Parathyroid adenoma (tissue), 2 donors: Measurements from ENCODE around the gene TNFRSF25.

ENCODE experiments used
- H2AFZ ChIP-seq: fragments of 300-600 bp; sonication (generic); one replicate; pipeline ENCODE4 v1.7.0; 2017; ENCODE audit warnings: antibody characterized with exemption, mild to moderate bottlenecking
- H3K27ac ChIP-seq: fragments of 300-600 bp; sonication (generic); one replicate; pipeline ENCODE4 v1.7.0; 2017
- H3K27me3 ChIP-seq: fragments of 300-600 bp; sonication (generic); one replicate; pipeline ENCODE4 v1.7.0; 2017; ENCODE audit warnings: low read length; ENCODE audit not compliant: control insufficient read depth, insufficient read depth
- H3K36me3 ChIP-seq: fragments of 300-600 bp; sonication (generic); one replicate; pipeline ENCODE4 v1.7.0; 2017; ENCODE audit warnings: low read length; ENCODE audit not compliant: control insufficient read depth, insufficient read depth
- H3K4me1 ChIP-seq: fragments of 300-600 bp; sonication (generic); one replicate; pipeline ENCODE4 v1.7.0; 2017; ENCODE audit warnings: control low read depth
- H3K4me2 ChIP-seq: fragments of 300-600 bp; sonication (generic); one replicate; pipeline ENCODE4 v1.7.0; 2017; ENCODE audit warnings: low read length
- H3K4me3 ChIP-seq: fragments of 300-600 bp; sonication (generic); one replicate; pipeline ENCODE4 v1.7.0; 2017; ENCODE audit warnings: low read depth, low read length
- H3K79me2 ChIP-seq: fragments of 300-600 bp; sonication (generic); one replicate; pipeline ENCODE4 v1.7.0; 2017; ENCODE audit warnings: control low read depth
- H3K9ac ChIP-seq: fragments of 300-600 bp; sonication (generic); one replicate; pipeline ENCODE4 v1.7.0; 2017; ENCODE audit warnings: mild to moderate bottlenecking
- H3K9me3 ChIP-seq: fragments of 300-600 bp; sonication (generic); one replicate; pipeline ENCODE4 v1.7.0; 2017; ENCODE audit warnings: low read length; ENCODE audit not compliant: control insufficient read depth
- TF ChIP-seq, protein P1 (sequence below): fragments of 300-600 bp; sonication (generic); IDR thresholded peaks from one replicate; pipeline ENCODE4 v1.7.0; 2017; ENCODE audit warnings: antibody characterized with exemption, mild to moderate bottlenecking
- donor health status: primary hyperparathyroidism.

TNFRSF25 gene

DNA sequence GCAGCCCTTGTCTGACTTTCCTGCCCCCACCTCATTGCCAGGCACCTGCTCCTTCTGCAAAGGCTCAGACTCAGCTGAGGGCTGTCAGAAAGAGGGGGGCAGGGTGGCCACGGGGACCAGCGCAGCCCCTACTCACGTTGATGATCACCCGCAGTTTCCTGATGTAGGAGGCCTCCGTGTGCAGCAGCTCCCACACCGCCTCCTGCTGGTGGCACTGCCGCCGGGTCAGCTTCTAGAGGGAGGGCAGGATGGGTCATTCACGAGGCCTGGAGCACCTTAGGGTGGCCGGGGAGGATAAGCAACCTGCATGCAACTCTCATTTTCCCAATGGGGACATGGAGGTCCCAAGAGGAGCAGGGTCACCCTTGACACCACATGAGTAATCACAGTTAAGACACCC lies 6.4 kb upstream of the TNFRSF25 start:
- peaks cover 7% of the 10 kb centered on the region for H3K4me1 ChIP-seq
- H3K4me3 ChIP-seq = no peak overlapping the region
- H3K79me2 ChIP-seq = no peaks in the 10 kb centered on the region
- H3K27ac ChIP-seq = no peak overlapping the region
- no peaks in the 10 kb centered on the region for H3K9me3 ChIP-seq
- no peaks in the 10 kb centered on the region for H3K36me3 ChIP-seq
- no peak overlapping the region for H2AFZ ChIP-seq
- no peak overlapping the region for H3K9ac ChIP-seq
- TF ChIP-seq, protein P1, sequence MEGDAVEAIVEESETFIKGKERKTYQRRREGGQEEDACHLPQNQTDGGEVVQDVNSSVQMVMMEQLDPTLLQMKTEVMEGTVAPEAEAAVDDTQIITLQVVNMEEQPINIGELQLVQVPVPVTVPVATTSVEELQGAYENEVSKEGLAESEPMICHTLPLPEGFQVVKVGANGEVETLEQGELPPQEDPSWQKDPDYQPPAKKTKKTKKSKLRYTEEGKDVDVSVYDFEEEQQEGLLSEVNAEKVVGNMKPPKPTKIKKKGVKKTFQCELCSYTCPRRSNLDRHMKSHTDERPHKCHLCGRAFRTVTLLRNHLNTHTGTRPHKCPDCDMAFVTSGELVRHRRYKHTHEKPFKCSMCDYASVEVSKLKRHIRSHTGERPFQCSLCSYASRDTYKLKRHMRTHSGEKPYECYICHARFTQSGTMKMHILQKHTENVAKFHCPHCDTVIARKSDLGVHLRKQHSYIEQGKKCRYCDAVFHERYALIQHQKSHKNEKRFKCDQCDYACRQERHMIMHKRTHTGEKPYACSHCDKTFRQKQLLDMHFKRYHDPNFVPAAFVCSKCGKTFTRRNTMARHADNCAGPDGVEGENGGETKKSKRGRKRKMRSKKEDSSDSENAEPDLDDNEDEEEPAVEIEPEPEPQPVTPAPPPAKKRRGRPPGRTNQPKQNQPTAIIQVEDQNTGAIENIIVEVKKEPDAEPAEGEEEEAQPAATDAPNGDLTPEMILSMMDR = no peak
- no peaks in the 10 kb centered on the region for H3K27me3 ChIP-seq
- H3K4me2 ChIP-seq = no peak overlapping the region

DNA sequence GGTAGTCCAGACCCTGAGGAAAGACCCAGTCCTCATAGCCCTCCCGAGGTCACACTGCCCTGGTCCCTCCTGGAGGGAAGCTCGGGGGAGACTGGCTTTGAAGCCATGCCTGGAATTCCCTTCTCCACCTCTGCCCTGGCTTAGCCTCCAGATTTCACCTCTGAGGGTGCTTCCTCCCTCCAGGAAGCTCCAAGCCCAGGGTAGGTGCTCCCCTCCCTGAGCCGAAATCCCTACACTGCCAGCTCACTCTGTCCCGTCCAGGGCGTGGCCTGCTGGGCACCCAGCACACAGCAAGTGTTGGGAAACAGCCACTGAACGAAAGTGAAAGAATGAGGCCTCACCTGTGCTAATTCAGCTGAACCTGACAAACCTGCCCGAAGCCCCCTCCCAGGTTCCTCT lies 6.0 kb upstream of the TNFRSF25 start:
- no peak overlapping the region for H2AFZ ChIP-seq
- no peak overlapping the region for H3K4me2 ChIP-seq
- H3K27ac ChIP-seq = no peak overlapping the region
- no peaks in the 10 kb centered on the region for H3K27me3 ChIP-seq
- TF ChIP-seq, protein P1 = no peak
- no peaks in the 10 kb centered on the region for H3K79me2 ChIP-seq
- no peaks in the 10 kb centered on the region for H3K9me3 ChIP-seq
- no peaks in the 10 kb centered on the region for H3K36me3 ChIP-seq
- peaks cover 7% of the 10 kb centered on the region for H3K4me1 ChIP-seq
- H3K4me3 ChIP-seq = no peak overlapping the region
- H3K9ac ChIP-seq = no peak overlapping the region

DNA sequence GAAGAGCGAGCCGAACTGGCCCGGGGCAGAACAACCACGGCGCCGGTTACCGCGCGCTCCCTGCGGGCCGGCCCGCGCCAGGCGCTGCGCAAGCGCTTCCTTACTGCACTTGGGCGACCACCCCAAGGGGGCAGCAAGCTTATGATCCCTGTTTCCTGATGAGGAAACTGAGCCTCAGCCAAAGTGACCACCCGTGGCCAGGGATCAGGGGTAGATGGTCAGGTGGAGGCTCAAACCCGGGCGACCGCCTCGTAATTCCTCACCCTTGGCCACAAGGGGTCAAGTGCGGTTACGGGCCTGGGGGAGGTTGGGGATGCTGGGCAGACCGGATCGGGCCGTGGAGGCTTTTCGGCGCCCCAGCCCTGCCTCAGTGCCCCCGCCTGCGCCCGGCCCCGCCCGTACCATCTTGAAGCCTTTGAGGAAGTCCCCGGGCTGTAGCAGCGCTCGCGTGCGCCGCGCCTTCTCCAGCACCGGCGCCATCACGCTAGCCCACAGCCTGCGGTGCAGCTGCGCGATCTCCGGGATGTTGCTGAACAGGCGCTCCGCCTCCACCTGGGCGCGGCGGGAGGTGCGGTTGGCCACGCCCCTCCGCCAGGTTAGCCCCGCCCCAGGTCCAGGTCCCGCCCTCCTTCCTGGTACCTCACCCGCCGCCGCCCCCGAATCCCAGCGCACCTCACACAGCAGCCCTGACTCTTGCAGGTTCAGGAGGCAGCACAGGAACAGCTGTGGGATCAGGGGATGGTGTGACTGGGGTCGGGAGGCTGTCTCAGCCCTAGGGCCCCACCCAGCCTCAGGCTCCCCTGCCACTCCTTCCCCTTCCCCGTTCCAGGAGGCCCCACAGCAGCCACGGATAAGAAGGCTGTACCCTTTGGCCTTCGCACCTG lies 5.4 kb upstream of the TNFRSF25 start:
- no peaks in the 10 kb centered on the region for H3K27me3 ChIP-seq
- no peak overlapping the region for H3K27ac ChIP-seq
- H3K4me3 ChIP-seq = peak overlapping the region; percentile 20
- no peaks in the 10 kb centered on the region for H3K79me2 ChIP-seq
- H3K9me3 ChIP-seq = no peaks in the 10 kb centered on the region
- H2AFZ ChIP-seq = no peak overlapping the region
- H3K4me1 ChIP-seq = peaks cover 7% of the 10 kb centered on the region
- no peak overlapping the region for H3K9ac ChIP-seq
- TF ChIP-seq, protein P1 = no peak
- H3K4me2 ChIP-seq = peak overlapping the region; percentile 21
- H3K36me3 ChIP-seq = no peaks in the 10 kb centered on the region

DNA sequence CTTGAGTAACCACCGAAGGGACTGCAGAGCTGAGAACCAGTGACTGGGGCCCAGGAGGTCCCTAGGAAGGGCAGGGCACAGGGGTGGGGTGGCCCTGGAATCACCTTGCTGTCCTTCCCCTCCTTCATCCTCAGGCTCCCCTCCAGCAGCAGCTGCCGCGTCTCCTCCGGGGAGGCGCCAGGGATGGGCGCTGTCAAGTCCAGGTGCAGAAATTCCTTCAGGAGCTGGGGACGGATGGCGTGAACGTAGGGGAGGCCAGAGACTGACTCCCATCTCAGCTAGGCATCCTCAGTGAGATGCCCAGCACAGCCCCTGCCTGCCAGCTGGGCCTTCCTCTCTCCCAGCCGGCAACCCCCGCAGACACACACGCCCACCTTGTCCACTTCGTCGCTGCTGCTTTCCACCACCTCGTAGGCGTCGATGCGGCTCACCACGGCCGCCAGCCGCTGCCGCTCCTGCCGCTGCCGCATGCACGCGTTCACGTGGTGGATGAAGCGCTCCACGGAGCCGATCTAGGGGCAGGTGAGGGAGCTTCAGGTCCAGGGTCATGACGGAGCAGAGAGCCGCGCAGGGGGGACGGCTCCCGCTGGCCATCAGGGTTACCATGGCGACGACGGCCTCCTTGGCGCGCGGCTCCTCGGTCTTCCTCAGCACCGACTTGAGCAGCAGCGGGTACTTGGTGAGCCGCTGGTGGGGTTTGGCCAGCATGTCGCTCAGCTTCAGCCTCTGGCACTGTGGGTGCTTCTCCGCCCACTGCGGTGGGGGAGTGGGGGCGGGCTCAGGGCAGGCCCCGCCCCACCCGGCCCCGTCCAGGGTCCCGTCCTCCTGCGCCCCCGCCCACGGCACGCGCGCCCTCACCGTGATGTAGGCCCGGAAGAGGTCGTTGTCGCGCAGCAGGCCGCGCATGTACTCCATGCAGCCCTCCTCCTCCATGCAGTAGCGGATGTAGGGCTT lies 4.4 kb upstream of the TNFRSF25 start:
- H3K36me3 ChIP-seq = no peaks in the 10 kb centered on the region
- peaks cover 2% of the 10 kb centered on the region for H3K4me1 ChIP-seq
- H3K9ac ChIP-seq = no peak overlapping the region
- peak overlapping the region; percentile 20 for H3K4me3 ChIP-seq
- no peaks in the 10 kb centered on the region for H3K79me2 ChIP-seq
- no peaks in the 10 kb centered on the region for H3K9me3 ChIP-seq
- H2AFZ ChIP-seq = no peak overlapping the region
- peak overlapping the region; percentile 21 for H3K4me2 ChIP-seq
- TF ChIP-seq, protein P1 = no peak
- H3K27ac ChIP-seq = no peak overlapping the region
- no peaks in the 10 kb centered on the region for H3K27me3 ChIP-seq
